ENCODE results near the gene SMIM44. TPM values are rescaled to one million over a fixed set of nuclear protein-coding genes. Genes with fewer than 3 reads are reported as not detected.

Gene SMIM44
- total RNA-seq, 1 donor from 2014 or later: not detected

GRCh38 chr19:3500429-3501101 lies 17.3 kb upstream of the SMIM44 start, which contains the start of gene DOHH:
Gene DOHH (minus strand): TSS chr19:3500674. CDS start chr19:3496814, 3,860 bp downstream.
- Histone ChIP-seq H3K36me3 (no peaks in the 10 kb centered on the region), H3K4me2 (peak within 1 kb of the TSS; percentile 85), H3K4me3 (peak within 1 kb of the TSS; percentile 83), H3K27ac (peak within 1 kb of the TSS; percentile 98), H3F3A (ENCODE audit: low read depth) (peaks cover 5% of the 10 kb centered on the region), H3K9me3 (ENCODE audit: low read depth) (no peaks in the 10 kb centered on the region), H2AFZ (replicated peaks) (peak within 1 kb of the TSS; percentile 99), H3K9ac (peak within 1 kb of the TSS; percentile 98), H3K79me2 (ENCODE audit: low read depth) (peaks cover 27% of the 10 kb centered on the region), H3K4me1 (peaks cover 10% of the 10 kb centered on the region), H3K27me3 (no peaks in the 10 kb centered on the region), H4K20me1 (ENCODE audit: low read depth) (no peaks in the 10 kb centered on the region)
- TF ChIP-seq EZH2phosphoT487 (IDR thresholded peaks at IDR 0.05) (no peak), CTCF (IDR thresholded peaks at IDR 0.05) (no peak), EZH2 (IDR thresholded peaks at IDR 0.05) (no peak)
- Mint-ChIP-seq H3K27ac (peak within 1 kb of the TSS; percentile 92), H3K4me3 (peak within 1 kb of the TSS; percentile 93), H3K4me1 (peaks cover 23% of the 10 kb centered on the region), H3K27me3 (ENCODE audit: insufficient read depth, low read depth) (peaks cover 2% of the 10 kb centered on the region), H3K36me3 (peaks cover 5% of the 10 kb centered on the region), H3K9me3 (no peaks in the 10 kb centered on the region)
- DNase-seq (ENCODE audit: low spot score): peak; percentile 96

GRCh38 chr19:3499738-3500428 lies 16.6 kb upstream of the SMIM44 start:
- Histone ChIP-seq H3K27ac (peak overlapping the region; percentile 98), H3K79me2 (ENCODE audit: low read depth) (peaks cover 27% of the 10 kb centered on the region), H3K9me3 (ENCODE audit: low read depth) (no peaks in the 10 kb centered on the region), H4K20me1 (ENCODE audit: low read depth) (no peaks in the 10 kb centered on the region), H3F3A (ENCODE audit: low read depth) (peaks cover 3% of the 10 kb centered on the region), H3K4me3 (peak overlapping the region; percentile 83), H3K27me3 (no peaks in the 10 kb centered on the region), H3K9ac (peak overlapping the region; percentile 98), H3K4me1 (peaks cover 9% of the 10 kb centered on the region), H3K4me2 (peak overlapping the region; percentile 85), H2AFZ (replicated peaks) (peak overlapping the region; percentile 99), H3K36me3 (no peaks in the 10 kb centered on the region)
- H3K36me3 Mint-ChIP-seq: peaks cover 8% of the 10 kb centered on the region
- peak overlapping the region; percentile 93 for H3K4me3 Mint-ChIP-seq
- H3K27me3 Mint-ChIP-seq (ENCODE audit: insufficient read depth, low read depth): peaks cover 2% of the 10 kb centered on the region
- DNase-seq (ENCODE audit: low spot score): no peak
- TF ChIP-seq CTCF (IDR thresholded peaks at IDR 0.05): no peak
- TF ChIP-seq EZH2 (IDR thresholded peaks at IDR 0.05): no peak
- TF ChIP-seq EZH2phosphoT487 (IDR thresholded peaks at IDR 0.05): no peak
- no peaks in the 10 kb centered on the region for H3K9me3 Mint-ChIP-seq
- H3K27ac Mint-ChIP-seq: peak overlapping the region; percentile 92
- peaks cover 21% of the 10 kb centered on the region for H3K4me1 Mint-ChIP-seq

- no peak for DNase-seq (ENCODE audit: low spot score)
- peaks cover 6% of the 10 kb centered on the region for H3K4me1 ChIP-seq
- no peaks in the 10 kb centered on the region for H3K27me3 ChIP-seq
- H3K4me3 Mint-ChIP-seq: no peak overlapping the region
- no peak overlapping the region for H3K27ac Mint-ChIP-seq
- H4K20me1 ChIP-seq (ENCODE audit: low read depth): no peaks in the 10 kb centered on the region
- H3K4me2 ChIP-seq: no peak overlapping the region
- no peak overlapping the region for H3K27ac ChIP-seq
- H2AFZ ChIP-seq (replicated peaks): no peak overlapping the region
- H3K79me2 ChIP-seq (ENCODE audit: low read depth): peaks cover 27% of the 10 kb centered on the region
- no peaks in the 10 kb centered on the region for H3K9me3 ChIP-seq (ENCODE audit: low read depth)
- no peaks in the 10 kb centered on the region for H3K27me3 Mint-ChIP-seq (ENCODE audit: insufficient read depth, low read depth)
- H3K36me3 ChIP-seq: no peaks in the 10 kb centered on the region
- H3K9ac ChIP-seq: no peak overlapping the region
- H3K4me3 ChIP-seq: no peak overlapping the region
- no peaks in the 10 kb centered on the region for H3F3A ChIP-seq (ENCODE audit: low read depth)
- peaks cover 12% of the 10 kb centered on the region for H3K36me3 Mint-ChIP-seq
- peaks cover 13% of the 10 kb centered on the region for H3K4me1 Mint-ChIP-seq
- no peaks in the 10 kb centered on the region for H3K9me3 Mint-ChIP-seq
- no peak for TF ChIP-seq EZH2phosphoT487 (IDR thresholded peaks at IDR 0.05)
- TF ChIP-seq CTCF (IDR thresholded peaks at IDR 0.05): no peak
- TF ChIP-seq EZH2 (IDR thresholded peaks at IDR 0.05): no peak
Observed at GRCh38 chr19:3497757-3498520, 14.7 kb upstream of the SMIM44 start.
